Measurements from ENCODE around the gene ICA1.

- TF ChIP-seq CTCF (IDR thresholded peaks at IDR 0.05; ENCODE audit: low read depth, low read length, poor library complexity, severe bottlenecking) (no peak), EZH2phosphoT487 (IDR thresholded peaks at IDR 0.05; ENCODE audit: borderline replicate concordance, low read length) (no peak)
Measured at GRCh38 chr7:8228766-8229674, 32.9 kb downstream of the ICA1 start.

Data from DOHH2 (cell line).